Ramos (cell line): ENCODE results near the gene TMEM109.

Source experiments
- in situ Hi-C: fragments of 300-500 bp; cut with MboI; formaldehyde crosslinking; loops from one replicate; pipeline ENCODE4 v1.14.3; 2022; ENCODE audit warnings: low sequenced_read_pairs; ENCODE audit not compliant: unreplicated experiment

The TMEM109 gene

DNA sequence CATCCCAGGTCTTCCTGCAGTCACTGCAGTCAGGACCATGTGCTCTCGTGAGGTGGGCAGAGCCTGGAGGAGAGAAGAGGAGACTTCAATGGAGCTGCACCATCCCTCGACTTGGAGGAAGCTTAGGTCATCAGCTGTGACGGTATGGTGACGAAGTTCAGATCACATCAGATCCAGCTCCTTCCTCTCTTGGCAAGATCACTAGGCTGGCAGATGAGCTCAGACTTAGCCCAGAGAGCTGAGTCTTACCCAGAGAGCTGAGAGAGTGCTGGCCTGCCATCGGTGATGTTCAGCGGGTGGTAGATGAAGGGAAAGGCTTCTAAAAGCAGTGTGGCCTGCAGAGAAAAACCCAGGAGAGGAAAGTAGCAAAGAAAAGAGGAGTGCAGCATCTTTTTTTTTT lies 39.8 kb downstream of the TMEM109 start:
- in situ Hi-C loops, result no loop called here

DNA sequence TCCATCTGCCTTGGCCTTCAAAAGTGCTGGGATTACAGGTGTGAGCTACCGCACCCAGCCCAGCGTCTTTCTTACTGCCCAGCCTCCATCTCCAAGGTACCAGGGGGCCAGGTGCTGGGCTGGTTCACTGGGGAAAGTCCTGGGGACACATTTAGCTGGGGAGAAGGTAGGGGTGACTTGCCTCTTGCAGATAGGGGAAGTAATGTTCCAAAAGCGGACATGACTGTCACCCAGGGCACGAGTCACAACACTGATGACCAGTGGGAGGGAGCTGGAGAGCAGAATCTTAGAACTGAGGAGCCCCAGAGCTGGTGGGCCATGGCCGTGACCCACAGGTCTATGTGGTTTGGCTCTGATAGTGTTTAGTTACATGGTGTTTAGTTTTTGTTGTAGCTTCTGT lies 40.5 kb downstream of the TMEM109 start:
- in situ Hi-C loops, result no loop called here

DNA sequence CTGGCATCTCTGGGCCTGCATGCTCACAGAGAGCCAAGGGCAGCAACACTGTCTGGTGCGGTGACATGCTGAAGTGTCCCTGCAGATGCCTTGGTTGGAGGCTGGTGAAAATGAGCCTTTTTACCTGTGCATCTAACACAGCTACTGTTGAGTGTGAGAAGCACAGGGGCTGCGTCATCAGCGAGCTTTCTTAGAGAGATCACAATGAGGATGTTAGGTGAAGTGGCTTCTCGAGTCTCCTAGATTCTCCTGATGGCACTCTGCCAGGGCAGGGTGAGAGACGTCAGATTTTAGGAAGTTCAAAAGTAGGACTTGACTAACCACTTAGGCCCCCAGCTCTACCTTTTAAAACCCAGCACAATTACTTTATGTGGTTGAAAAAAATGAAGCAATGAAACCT lies 41.6 kb downstream of the TMEM109 start:
- in situ Hi-C loops, result no loop called here

DNA sequence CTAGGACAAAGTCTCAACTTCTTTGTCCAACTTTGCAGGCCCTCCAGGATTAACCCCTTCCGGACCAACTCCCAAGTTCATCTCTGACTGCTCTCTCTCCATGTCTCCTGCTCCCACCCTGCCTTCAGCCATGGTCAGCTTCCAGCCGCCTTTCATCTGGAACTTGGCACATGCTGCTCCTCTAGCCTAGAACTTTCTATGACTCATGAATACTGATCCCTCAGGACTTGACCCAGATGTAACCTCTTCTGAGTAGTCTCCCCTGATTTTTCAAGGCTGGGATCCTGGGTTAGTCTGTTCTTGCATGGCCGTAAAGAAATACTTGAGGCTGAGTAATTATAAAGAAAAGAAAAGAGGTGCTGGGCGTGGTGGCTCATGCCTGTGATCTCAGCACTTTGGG lies 43.2 kb downstream of the TMEM109 start:
- in situ Hi-C loops, result no loop called here

DNA sequence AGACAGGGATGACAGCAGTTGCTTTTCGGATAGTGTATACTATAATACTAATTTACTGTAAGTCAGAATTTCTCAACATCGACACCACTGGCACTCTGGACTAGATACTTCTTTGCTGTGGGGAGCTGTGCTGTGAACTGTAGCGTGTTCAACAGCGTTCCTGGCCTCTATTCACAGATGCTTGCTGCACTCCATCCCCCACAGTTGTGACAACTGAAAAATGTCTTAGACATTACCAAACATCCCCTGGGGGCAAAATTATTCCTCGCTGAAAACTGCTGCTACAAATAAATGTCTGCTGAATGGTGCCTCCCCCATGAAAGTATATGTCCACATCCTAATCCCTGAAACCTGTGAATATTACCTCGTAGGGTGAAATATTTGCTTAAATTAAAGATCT lies 45.5 kb downstream of the TMEM109 start:
- in situ Hi-C loops, result no loop called here

DNA sequence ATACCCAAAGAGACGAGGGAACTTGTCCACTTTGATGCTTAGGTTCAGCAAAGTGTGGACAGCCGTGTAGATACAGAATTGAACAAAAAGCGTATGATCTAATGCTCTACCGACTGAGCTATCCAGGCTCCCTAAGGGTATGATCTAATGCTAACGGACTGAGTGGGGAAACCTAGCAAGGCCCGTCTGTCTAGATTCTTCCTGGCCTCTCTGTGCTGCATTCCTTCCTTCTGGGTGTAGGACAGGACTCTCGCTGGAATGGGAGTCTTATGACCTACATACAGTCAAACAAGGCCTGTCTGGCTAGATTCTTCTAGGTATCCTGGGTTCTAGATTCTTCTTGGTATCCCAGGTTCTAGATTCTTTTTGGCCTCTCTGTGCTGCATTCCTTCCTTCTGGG lies 46.4 kb downstream of the TMEM109 start:
- in situ Hi-C loops, result no loop called here

DNA sequence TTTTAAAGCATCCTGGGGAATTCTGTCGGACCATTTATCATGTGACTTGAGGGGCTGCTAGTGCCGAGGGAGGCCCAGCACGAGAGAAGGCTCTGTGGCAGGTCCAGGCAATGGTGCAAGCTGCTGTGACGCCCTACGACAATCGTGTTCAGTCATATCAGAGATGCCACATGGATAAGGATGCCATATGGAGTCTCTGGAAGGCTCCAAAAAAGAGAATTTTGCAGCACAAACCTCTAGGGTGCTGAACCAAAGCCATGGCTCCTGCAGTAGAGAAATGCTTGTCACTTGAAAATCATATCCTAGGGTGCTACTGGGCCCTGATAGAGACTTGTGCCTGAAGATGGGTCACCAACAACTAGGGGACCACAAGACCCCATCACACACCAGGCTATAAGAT lies 50.8 kb downstream of the TMEM109 start:
- in situ Hi-C loops, result no loop called here

DNA sequence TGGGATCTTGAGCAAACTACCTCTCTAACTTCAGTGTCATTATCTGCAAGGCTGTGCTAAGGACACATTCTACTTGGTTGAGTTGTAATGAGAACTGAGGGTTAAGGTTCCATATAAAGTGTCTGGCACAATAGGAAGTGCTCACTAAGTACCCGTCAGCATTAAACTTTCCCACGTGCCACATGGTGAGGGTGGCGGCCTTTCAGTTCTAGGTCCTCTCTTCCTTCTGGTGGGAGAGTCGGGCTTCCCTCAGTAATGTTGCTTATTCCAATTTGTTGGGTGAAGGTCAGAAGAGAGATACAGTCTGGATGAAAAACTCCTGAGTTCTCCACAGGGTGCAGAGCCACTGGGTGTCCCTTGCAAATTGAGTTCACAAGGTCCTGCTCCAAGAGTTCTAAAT lies 52.9 kb downstream of the TMEM109 start:
- in situ Hi-C loops, result no loop called here

DNA sequence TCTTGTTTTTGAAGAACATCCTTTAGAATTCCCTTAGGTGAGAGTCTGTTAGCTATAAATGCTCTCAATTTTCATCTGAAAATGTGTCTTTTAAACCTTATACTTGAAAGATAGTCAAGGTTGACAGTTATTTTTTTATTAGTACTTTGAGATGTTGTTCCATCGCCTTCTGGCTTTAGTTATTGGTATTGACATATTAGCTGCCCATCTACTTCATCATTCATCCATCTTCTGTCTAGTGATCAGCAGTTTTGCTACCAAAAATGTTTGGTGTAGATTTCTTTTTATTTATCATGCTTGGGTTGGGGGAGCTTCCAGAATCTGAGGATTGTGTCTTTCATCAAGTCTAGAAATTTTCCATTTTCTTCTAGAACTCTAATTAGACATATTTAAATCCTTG lies 54.3 kb downstream of the TMEM109 start:
- in situ Hi-C loops, result no loop called here

DNA sequence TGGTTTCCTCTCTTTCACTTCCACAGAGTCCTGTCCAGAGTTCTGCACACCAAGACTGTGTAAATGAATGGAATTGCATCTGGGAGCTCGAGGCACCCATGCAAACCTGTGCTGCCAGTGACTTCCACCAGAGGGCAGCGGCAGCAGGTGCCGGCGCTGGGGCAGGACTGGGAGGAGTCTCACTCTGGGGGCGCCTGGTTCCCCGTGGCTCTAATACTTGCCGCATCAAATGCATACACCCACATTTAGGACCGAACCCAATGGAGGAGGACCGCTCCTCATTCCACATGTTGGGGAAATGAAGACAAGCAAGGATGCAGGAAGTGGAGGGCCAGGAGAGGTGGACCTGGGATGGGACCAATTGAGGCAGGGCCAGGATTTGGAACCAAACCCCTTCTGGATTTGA lies 56.4 kb downstream of the TMEM109 start:
- in situ Hi-C loops, result no loop called here

DNA sequence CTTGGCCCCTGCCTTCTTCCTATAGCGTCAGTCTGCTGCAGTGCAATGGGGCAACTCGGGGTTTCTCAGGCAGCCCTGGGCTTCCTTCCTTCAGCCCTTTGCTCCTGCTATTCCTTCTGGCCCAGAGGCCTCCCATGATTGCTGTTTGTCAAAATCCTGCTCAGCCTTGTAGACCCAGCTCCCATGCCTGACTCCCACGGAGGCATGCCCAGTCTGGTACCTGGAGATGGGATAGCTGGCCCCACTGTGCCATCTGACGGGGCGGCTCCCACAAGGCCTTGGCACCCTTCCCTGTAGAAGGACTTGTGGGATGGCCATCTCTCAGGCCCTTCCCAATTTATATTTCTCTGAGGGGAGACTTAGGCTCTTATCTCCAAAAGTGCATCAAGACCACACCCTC lies 56.9 kb downstream of the TMEM109 start:
- in situ Hi-C loops, result no loop called here

DNA sequence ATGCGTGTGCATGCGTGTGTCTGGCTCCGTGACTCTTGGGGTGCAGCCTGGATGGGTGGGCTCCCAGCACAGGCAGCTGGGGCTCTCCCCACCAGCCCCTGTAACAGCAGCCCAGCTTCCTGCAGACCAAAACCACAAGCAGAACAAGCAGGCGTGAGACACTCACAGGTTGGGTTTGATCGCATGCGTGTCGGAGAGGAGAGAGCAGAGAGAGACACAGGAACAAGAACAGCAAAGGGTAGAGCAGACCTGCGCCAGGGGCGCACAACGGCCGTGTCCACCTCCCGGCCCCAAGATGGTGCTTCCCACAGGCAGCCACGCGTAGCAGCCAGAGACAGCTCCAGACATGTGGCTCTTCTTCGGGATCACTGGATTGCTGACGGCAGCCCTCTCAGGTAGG lies 57.6 kb downstream of the TMEM109 start, which contains the start of gene CD6:
CD6 (plus strand) TSS at position 161 of the 400 bp plus-strand sequence; CDS start at position 347, 186 bp downstream.
- in situ Hi-C loops, result no loop called here

DNA sequence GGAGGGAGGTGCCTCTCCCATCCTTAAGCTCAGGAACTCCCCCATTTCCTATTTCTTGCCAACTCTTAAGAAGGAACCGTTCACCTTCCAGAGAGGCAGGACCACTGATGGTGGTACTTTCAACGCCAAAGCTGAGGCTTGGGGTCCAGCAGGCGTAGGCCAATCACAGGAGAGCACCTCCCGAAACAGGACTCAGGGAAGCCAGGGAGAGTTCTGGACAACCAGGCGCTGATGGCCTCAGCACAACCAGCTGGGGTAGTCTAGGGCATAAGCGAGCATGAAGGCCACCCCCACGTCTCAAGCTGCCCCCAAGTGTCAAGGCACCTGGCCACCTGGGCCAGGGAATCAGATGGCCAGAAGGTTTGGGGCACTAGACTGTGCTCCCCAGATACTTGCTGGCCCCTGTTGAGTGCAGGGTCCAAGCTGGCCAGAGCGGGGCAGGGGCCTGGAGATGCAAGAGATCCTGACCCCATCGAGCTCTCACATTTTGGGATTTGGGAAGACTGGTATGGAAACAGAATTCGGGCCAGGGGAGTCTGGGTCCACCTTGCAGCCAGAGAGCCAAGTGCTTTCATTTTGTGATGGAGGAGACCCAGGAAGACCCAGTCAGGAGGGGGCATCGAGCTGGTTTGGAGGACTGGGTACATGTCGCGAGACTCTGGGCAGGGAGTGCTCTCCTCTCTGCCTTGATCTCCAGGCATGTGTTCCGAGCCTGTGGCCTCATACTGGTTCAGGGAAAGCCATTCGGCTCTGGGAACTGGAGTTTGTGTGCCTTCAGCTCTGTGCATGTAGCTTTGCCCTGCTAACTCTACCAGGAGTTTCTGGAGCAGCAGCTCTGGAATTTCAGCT lies 58.4 kb downstream of the TMEM109 start:
- in situ Hi-C loops, result no loop called here
